Measurements from ENCODE around the gene CHD6. TPM values are rescaled to one million over a fixed set of nuclear protein-coding genes. Genes with fewer than 3 reads are reported as not detected.

Gene CHD6
- total RNA-seq, 1 experiment from 2014 or later = 80.5 TPM

DNA sequence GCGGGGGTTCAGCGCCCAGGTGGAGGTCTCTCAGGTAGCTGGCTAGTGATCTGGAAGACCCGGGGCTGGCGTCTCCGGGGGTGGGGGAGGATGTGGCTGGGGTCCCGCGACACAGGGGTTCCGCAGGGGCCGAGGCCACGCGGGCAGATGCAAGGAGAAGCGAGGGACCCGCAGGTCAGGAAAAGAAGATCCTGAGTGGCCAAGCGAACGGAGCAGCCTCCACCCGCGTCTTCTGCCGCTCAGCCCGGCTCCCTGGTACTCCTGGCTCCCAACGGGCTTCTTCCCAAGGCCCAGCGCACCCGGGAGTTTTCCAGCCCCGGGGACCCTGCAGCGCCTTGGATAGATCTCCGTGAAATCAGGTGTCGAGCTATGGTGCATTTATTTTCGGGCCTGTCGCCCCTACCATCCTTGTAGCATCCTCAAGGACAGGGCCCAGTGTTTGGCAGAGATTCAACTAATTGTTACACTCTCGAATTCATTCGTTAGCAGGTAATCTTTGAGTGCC is 682 bp upstream of the CHD6 start:
- no peak for TF ChIP-seq CTCF (IDR thresholded peaks at IDR 0.05; ENCODE audit: insufficient read depth in 1 of 2, low read depth in 1 of 2, low read length in 1 of 2, severe bottlenecking in 1 of 2, unreplicated experiment in 1 of 2)
- Mint-ChIP-seq H3K4me3 (ENCODE audit: unreplicated experiment) (peak overlapping the region; percentile 86), H3K27me3 (ENCODE audit: insufficient read depth, unreplicated experiment) (no peaks in the 10 kb centered on the region), H3K9me3 (ENCODE audit: unreplicated experiment) (no peaks in the 10 kb centered on the region), H3K27ac (ENCODE audit: unreplicated experiment) (no peak overlapping the region), H3K36me3 (ENCODE audit: insufficient read depth, unreplicated experiment) (peaks cover 10% of the 10 kb centered on the region), H3K4me1 (ENCODE audit: low read depth, unreplicated experiment) (peaks cover 42% of the 10 kb centered on the region)
- no peak for DNase-seq
- Histone ChIP-seq H3K36me3 (ENCODE audit: control insufficient read depth, insufficient read depth, low read length) (no peaks in the 10 kb centered on the region), H3K4me1 (peaks cover 26% of the 10 kb centered on the region), H3K27me3 (replicated peaks; ENCODE audit: control insufficient read depth, insufficient read depth, low read length) (no peaks in the 10 kb centered on the region), H3K9me3 (no peaks in the 10 kb centered on the region), H3K4me3 (ENCODE audit: low read depth, low read length) (peak overlapping the region; percentile 67)
- CTCF ChIA-PET = interaction anchor here (0.8 to 4.1 kb wide), 11 partner anchors 15 to 279 kb away, joined by 3 to 29 read pairs (median 4); partner anchors contain the start of gene LPIN3
- POLR2A ChIA-PET = interaction anchor here (0.6 to 1.1 kb wide), 4 partner anchors 25 to 406 kb away, joined by 3 to 11 read pairs (median 4); no protein-coding TSS in a partner anchor
- intact Hi-C loops (cut with micrococcal nuclease; ENCODE audit: unreplicated experiment) = loop anchor here (1.0 to 2.0 kb wide), 4 partner anchors 31 to 278 kb away; partner anchors contain the start of gene LPIN3
- BruUV-seq (replicated peaks) = TSS peak; percentile 61

DNA sequence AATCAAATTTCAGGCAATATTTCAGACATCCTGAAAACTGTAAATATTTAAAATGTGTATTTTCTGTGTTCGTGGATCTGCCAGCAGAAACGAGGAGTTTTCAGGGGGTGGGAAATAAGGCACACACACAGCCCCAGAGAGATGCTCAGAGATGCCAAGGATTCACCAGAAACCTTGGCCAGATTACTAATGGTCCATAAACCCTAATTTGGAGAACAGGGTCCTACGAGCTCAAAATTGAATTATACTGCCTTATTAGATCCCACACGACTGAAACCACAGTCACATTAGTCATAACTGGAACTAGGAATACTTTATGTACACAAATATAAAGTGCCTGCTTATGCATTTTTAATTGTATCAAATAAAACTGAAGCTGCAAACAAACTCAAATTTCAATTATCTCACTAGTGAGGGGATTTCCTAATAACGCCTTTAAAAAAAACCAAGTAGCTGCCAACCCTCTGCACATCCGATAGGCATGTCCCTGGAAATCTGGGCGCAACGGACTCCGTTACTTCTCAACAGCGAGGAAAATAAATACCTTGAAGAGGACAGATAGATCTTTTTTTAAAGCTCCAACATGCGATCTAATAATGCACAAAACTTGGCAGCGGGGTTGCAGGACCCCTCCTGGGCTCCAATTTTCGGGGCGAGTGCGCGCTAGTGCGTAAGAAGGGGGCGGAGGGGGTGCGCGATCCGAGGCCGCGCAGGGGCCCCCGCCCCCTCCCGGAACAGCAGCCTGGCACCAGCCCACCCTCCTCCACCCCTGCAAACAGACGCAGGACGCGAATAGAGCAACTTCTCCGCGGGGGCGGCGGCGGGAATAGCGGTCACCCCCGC is 897 bp downstream of the CHD6 start:
- H3K9me3 Mint-ChIP-seq (ENCODE audit: unreplicated experiment) = no peaks in the 10 kb centered on the region
- ChIA-PET POLR2A (interaction anchor here (0.6 to 1.1 kb wide), 5 partner anchors 33 to 929 kb away, joined by 3 to 11 read pairs (median 4); no protein-coding TSS in a partner anchor), CTCF (interaction anchor here (0.6 to 4.1 kb wide), 9 partner anchors 9 to 278 kb away, joined by 3 to 29 read pairs (median 5); partner anchors contain the start of gene LPIN3)
- 0 out of 2 replicates have a peak, but pooled peaks cover 3% of the 10 kb centered on the region for H3K36me3 ChIP-seq (ENCODE audit: control insufficient read depth, insufficient read depth, low read length)
- peaks cover 42% of the 10 kb centered on the region for H3K4me1 Mint-ChIP-seq (ENCODE audit: low read depth, unreplicated experiment)
- BruUV-seq (replicated peaks) = TSS peak; percentile 23
- peaks cover 10% of the 10 kb centered on the region for H3K36me3 Mint-ChIP-seq (ENCODE audit: insufficient read depth, unreplicated experiment)
- peaks cover 26% of the 10 kb centered on the region for H3K4me1 ChIP-seq
- H3K4me3 Mint-ChIP-seq (ENCODE audit: unreplicated experiment) = peak overlapping the region; percentile 86
- peak overlapping the region; percentile 67 for H3K4me3 ChIP-seq (ENCODE audit: low read depth, low read length)
- no peaks in the 10 kb centered on the region for H3K27me3 Mint-ChIP-seq (ENCODE audit: insufficient read depth, unreplicated experiment)
- peak; percentile 57 to 65 for DNase-seq
- intact Hi-C loops (cut with micrococcal nuclease; ENCODE audit: unreplicated experiment) = no loop called here
- H3K27ac Mint-ChIP-seq (ENCODE audit: unreplicated experiment) = peak overlapping the region; percentile 40
- no peaks in the 10 kb centered on the region for H3K27me3 ChIP-seq (replicated peaks; ENCODE audit: control insufficient read depth, insufficient read depth, low read length)
- no peaks in the 10 kb centered on the region for H3K9me3 ChIP-seq
- TF ChIP-seq CTCF (IDR thresholded peaks at IDR 0.05; ENCODE audit: insufficient read depth in 1 of 2, low read depth in 1 of 2, low read length in 1 of 2, severe bottlenecking in 1 of 2, unreplicated experiment in 1 of 2) = no peak

DNA sequence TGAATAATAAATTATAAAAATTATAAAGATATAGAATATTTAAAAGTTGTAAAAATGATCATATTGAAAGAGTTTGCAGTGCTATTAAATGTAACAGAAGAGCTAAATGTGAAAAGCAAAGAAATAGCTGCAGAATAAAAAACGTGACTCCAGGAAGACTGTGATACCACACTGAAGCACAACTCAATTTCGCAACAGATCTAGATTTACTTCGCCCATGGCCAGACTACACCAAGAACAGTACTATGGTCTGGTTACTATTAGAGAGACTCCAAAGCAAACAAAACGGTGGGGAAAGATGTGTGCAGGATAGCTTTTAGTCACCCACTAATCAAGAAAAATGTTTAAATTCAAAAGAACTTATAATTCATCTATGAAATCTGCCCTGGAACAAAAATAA is 1.9 kb downstream of the CHD6 start:
- H3K4me3 Mint-ChIP-seq (ENCODE audit: unreplicated experiment) = peak overlapping the region; percentile 86
- Histone ChIP-seq H3K4me1 (peaks cover 26% of the 10 kb centered on the region), H3K36me3 (ENCODE audit: control insufficient read depth, insufficient read depth, low read length) (0 out of 2 replicates have a peak, but pooled peaks cover 3% of the 10 kb centered on the region), H3K4me3 (ENCODE audit: low read depth, low read length) (no peak overlapping the region), H3K27me3 (replicated peaks; ENCODE audit: control insufficient read depth, insufficient read depth, low read length) (no peaks in the 10 kb centered on the region), H3K9me3 (no peaks in the 10 kb centered on the region)
- no peaks in the 10 kb centered on the region for H3K9me3 Mint-ChIP-seq (ENCODE audit: unreplicated experiment)
- POLR2A ChIA-PET = no interaction called here
- peaks cover 10% of the 10 kb centered on the region for H3K36me3 Mint-ChIP-seq (ENCODE audit: insufficient read depth, unreplicated experiment)
- DNase-seq = no peak
- CTCF ChIA-PET = no interaction called here
- TF ChIP-seq CTCF (IDR thresholded peaks at IDR 0.05; ENCODE audit: insufficient read depth in 1 of 2, low read depth in 1 of 2, low read length in 1 of 2, severe bottlenecking in 1 of 2, unreplicated experiment in 1 of 2) = no peak
- H3K27me3 Mint-ChIP-seq (ENCODE audit: insufficient read depth, unreplicated experiment) = no peaks in the 10 kb centered on the region
- intact Hi-C loops (cut with micrococcal nuclease; ENCODE audit: unreplicated experiment) = no loop called here
- H3K4me1 Mint-ChIP-seq (ENCODE audit: low read depth, unreplicated experiment) = peaks cover 42% of the 10 kb centered on the region
- no TSS peak for BruUV-seq (replicated peaks)
- H3K27ac Mint-ChIP-seq (ENCODE audit: unreplicated experiment) = no peak overlapping the region
